ENCODE results near the gene TPM1.

TPM1 gene

DNA sequence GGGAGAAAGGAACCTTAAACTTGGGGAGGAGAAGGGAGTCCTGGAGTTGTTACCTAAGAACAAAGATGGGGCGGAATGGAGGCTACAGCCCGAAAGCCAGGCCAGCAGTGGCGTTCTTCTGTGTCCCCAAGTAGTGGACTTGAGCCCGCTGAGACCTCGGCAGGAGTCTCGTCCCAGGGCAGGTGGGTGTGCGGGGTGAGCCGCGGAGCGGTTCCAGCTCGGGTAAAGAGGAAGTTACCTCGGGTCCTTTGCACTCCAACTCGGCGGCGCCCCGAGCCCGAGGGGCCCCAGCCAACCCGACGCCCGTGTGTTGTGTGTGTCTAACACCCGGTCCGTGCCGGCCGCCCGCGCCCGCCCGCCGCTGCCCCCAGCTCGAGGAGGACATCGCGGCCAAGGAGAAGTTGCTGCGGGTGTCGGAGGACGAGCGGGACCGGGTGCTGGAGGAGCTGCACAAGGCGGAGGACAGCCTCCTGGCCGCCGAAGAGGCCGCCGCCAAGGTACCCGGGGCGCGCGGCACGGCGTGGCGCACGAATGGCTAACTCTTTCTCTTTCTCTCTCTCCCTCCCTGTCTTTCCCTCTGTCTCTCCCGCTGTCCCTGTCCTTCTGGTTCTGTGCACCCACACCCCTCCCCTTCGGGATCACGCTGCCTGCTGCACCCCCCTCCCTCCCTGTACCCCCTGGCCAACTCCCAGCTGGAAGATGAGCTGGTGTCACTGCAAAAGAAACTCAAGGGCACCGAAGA, 959 bp downstream of the TPM1 start:
- peak in 1 of 2 experiments; percentile 4 for DNase-seq

DNA sequence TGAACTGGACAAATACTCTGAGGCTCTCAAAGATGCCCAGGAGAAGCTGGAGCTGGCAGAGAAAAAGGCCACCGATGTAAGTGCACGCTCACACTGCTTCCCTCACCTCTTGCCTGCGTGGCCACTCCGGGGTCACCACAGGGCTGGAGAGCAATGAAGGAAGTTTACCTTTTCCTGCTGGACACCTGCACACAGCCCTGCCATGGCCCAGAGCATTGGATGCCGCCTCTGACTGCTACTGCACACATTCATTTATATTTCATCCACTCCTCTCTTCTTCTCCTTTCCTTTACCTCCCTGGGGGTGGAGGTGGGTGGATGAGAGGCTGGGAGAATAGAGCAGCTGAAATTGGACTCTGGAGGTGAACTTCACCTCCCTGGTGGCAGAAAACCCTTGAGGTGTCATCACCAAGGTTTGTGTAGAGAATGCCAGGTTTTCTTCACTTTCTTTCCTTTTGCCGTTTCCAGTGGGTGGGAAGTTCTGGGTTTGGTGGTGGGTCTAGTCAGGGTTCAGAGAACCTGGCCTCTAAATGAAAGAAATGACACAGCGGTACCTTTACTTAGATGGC, 1.6 kb downstream of the TPM1 start:
- DNase-seq = no peak

DNA sequence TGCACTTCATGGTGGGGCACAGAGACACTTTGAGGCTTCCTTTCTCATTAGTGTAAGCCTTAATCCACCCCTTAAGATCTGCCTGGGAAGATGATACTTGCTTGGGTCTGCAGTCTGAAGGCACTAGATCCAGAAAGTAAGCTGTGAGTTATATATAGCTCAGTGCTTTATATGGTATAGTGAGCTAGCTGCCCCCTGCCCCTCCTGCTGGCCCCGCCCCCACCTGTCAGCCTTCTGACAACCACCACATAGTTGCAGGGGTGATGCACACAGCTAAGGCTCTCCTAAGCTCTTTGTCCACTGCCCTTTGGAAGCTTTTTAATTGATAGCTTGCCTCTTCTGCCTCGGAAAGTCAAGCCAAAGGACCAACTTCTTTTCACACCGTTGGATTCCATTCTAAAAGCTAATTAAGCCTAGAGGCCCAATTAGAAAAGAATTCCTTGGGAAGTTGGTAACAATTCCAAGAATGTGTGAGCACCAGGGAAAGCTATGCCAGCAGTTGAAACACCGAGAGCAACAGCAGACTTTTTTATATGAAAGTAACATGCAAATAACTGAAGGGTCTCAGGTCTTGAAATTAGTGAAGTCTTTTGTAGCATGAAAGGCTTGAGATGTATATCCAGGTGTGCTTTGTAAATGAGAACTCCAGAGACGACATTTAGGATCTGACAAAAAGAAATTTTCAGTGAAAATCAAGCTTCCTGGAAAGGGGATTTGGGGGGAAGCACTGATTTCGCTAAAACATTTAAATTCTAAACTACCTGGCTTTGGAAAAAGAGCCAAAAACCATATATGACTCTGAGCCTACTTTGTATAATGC, 2.3 kb downstream of the TPM1 start:
- DNase-seq = no peak

DNA sequence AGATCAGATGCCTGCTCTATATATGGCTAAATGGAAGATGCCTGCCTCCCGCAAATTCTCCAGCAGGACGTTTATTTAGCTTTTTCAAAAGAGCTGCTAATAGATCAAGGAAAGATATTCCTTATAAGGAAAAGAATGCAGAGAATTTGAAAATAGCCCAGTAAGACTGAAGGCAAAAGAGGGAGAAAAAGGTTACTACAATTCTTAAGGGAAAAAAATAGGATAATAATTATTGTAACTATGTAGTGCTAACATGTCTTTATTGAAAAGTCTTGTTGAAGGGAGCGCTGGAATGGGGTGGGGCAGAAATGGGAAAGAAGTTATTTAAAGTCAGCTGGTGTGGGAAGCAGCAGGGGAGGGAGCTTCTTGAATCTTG, 2.9 kb downstream of the TPM1 start:
- no peak for DNase-seq

DNA sequence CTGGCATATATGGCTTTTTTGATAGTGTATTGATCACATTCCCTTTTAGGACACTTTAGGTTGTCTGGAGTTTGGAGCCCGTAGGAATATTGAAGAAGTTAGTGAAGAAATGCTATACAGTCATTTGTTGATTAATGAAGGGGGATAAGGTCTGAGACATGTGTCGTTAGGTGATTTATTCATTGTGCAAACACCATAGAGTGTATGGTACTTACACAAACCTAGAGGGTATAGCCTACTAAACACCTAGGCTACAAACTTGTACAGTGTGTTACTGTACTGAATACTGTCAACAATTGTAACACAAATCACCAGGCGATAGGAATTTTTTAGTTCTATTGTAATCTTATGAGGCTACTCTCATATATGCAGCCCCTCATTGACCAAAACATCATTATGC, 3.3 kb downstream of the TPM1 start:
- no peak for DNase-seq

DNA sequence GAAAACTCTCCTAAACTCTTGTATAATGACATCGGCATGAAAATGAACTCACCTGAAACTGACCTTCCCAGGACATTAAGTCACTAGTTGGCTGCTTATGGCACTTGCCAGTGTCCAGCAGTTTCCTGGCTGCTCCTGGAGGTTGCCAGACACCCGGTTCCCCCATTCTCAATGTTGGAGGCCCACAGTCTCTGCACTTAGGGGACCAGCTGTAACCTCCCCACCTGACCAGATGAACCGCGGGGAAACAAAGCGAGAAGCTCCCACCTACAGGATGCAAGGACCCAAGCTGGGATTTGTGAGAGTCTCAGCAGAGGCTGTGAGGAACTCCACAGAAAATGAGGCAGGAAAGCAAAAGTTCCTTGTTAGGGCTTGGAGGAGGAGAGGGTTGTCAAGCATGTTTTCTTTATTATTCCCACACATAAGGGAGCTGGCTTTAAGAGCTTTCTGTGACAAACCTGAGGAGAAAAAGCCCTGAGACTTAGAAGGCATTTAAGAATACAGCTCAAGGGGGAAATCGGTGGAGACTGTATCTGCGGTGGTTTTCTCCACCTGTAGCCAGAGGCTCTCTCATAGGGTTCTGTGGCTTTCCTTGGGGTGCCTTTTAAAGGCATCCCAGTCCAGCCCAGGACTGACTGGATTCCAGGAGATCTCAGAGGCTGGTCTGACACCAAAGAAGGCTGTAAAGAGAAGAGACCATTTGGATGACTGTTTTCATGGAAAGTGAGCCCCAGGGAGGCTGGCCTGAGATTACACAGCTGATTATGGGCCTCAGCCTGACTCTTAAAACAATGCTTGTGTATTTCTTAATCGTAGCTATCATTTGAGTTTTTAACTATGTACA, 4.6 kb downstream of the TPM1 start:
- DNase-seq = no peak

DNA sequence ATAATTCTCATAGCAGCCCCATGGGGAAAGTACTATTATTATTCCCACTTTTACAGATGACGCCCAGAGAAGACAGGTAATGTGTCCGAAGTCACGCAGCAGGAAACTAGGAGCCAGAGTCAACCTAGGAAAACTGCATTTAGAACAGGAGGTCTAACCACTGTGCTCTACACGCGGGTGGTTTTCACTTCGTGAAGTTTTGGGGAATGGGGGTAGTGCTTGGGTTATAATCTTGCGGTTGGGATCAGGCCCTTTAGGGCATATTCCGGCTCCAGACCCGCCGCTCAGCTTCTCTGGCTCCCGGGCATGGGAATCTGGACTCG, 5.2 kb downstream of the TPM1 start:
- no peak for DNase-seq

DNA sequence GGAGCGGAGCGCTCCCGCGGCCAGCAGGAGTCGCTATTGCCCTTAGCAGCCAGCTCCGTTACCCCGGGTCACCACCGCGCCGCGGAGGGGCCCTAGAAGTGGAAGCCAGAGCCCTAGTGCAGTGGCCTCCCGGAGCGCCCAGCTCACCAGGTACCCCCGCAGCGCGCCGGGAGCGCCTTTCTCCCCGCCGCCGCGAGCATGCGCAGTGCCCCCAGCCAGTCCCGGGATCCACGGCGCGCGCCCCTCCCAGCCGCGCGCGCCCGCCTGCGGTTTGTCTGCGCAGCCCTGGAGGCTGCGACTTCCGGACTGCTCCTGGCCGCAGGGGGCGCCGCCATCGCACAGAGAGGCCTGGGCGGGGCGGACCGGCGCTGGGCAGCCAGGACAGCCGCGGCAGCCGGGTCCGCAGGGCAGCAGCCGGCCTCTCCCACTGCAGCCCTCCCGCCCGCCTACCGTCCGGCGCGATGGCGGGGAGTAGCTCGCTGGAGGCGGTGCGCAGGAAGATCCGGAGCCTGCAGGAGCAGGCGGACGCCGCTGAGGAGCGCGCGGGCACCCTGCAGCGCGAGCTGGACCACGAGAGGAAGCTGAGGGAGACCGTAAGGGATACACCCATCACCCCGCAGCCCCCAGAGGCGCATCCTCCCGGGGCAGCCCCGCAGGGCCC, 5.7 kb downstream of the TPM1 start:
- peak; percentile 78 to 86 for DNase-seq

DNA sequence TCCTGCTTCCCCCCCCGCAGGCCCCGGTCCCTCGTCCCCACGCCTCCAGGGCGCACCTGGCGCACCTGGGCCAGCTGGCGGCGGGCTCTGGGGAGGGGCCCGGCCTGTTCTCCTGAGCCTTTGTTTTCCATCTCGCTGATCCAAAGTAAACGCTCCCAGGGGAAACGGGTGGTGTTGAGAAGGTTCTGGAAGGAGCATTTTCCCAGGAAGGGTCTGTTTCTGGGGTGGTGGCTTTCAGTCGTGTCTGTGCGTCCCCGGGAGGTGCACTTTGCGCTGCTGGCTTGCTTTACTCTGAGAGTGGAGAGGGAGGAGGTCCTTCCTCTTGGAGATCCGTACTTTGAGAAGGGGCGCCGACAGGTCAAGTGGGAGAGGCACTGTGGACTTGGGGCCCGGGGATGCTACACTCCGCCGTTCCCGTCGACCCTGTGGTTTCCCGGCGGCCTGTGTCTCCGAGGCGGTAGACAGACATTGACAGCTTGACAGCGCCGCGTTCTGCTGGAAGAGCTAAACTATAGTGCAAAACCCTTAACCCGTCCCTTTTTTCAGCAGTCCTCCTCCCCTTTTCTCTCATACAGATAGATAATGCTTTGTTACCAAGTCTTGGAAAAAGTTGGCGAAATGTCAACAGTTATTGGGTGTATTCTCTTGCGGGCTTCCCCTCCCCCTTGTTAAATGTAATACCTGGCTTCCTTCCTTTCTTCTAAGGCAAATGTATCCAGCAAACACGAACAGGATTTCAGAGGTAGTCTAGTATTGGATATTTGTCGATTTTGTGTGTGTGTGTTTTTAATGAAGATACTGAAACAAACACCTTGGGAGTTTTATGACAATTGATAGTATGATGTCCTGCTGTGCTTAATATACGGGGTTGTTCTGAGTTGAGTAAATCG, 6.5 kb downstream of the TPM1 start:
- DNase-seq = peak; percentile 14 to 28

DNA sequence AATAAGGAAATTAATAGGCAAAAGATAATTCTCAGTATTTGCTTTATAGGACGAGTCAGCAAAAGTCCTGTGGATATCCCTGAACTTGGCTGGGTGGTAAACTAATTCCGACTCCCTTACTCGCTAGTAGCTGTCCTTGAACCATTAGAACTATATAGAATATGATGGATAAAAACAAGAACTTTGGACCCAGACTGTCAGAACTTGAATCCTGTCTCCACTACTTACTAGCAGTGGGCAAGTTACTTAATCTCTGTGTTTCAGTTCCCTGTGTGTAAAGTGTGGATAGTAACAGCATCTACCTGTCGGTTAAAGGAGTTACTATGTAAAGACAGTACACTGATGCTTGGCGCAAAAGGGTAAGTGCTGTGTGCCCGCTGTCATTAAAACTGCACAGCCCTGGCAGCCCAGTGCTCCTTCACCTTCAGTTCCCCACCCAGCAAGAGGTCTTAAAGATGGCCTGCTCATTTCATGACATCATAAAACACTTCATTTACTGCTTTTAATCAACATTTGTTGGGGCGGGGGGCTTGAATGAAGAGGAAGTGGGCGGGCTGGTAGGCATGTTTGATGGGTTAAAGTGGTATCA, 7.3 kb downstream of the TPM1 start:
- DNase-seq = no peak

DNA sequence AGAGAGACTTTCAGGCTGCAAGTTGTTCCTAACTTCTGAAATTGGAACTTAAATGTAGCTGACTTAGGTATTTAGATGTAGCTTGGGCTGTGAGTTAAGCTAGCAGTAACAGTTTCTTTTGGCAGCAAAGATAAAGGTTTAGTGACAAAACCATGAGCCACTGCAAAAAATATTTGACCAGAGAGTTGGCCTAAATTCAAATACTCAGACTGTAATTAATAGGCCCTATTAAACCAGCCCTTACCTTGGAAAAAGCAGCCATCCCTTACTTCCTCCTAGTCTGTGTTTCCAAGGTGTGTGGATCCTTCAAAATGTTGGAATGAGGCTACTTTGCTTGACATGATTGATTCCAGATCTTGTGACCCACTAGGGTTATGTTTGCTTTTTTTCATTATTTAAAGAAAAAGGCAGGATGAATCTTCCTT, 8.2 kb downstream of the TPM1 start:
- no peak for DNase-seq

DNA sequence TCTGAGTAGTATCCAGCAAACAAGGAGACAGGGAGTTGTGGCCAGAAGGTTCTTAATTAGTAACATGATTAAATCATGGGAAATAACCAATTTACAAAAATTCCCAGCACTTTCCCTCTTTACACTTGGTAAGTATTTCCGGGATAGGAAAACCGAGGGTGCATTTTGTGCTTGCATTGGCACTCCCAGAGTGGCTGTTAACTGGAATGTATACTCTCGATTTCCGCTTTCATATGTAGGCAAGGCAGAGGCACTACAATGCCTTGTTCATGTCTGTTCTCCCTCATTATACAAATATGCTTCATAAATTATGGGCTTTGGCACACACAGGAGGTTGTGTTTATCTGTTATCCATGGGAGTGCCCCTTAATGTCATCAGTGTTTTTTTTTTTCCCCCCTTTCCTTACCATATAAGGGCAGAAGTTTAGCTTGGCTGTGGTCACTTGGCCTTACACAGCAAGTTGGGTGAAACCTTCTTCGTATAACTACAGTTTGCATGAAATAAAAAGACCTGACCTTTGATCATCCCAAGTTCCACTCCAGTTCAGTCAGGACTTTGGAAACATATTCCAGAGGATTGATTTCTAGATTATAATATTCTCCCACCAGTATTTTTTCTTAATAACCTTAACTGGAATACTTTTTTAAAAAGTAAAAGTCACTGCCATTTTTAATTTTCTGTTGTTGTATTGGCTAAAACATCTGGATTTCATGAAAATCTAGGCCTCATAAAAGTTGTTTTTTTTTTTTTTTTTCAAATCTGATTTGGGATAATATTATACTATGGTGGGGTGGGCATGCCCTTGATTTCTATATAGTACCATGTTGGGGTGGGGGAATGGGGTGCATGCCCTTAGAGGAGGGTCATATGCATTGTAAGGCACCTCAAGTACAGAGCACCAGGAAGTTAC, 8.9 kb downstream of the TPM1 start:
- DNase-seq = no peak

DNA sequence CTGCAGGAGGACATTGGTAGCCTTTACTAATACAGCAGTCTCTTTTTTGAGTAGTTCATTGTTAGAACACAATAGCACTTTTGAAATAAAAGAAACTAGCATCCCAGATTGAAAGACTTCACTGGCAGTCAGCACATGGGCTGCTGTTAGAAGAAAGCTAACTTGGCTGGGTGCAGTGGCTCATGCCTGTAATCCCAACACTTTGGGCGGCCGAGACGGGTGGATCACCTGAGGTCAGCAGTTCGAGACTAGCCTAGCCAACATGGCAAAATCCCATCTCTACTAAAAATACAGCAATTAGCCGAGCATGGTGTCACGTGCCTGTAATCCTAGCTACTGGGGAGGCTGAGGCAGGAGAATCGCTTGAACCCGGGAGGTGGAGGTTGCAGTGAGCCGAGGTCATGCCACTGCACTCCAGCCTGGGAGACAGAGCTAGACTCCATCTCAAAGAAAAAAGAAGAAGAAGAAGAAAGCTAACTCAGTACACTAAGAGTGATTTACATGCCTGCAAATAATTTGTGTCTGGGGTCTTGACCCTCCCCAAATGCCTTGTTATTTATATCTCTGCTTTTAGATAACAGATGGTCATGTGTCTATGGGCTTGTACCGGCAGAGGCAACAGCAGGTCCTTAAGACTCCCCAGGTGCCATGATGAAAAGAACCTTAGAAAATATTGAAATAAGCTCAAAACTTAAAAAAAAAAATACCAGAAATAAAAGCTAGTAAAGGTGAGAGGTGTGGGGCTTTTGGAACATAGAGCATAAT, 9.7 kb downstream of the TPM1 start:
- DNase-seq = no peak

DNA sequence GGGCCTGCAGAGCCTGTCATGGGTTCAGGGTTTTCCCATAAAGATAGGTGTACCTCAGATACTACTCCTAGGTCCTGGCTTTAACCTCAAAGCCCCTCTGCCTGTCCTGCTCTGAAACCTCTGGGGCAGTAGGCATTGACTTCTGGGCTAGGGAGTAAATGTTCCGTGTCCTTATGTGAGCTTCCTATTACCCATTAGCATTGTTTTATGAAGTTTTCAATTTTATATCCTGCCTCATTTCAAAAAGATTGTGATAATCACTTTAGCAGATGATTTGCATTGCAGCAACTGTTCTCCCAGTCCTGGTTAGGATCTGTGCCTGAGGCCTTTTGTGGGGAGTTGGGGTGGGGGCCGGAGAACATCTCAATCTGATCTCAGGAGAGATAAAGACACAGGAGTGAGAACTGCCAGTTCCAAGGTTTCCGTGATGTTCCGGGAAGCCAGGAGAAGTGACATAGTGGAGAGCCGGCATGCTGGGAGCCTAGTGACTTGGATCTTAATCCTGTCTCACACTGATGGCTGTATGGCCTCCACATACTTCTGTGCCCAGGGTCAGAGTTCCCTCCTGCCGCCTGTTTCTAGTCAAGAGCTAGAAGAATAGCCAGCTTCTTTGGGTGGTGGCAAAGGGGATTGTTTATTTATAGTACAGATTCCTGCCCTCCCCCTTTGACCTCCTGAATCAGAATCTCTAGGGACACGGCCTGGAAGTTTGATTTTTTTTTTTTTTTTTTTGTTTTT, 10.6 kb downstream of the TPM1 start:
- no peak for DNase-seq

DNA sequence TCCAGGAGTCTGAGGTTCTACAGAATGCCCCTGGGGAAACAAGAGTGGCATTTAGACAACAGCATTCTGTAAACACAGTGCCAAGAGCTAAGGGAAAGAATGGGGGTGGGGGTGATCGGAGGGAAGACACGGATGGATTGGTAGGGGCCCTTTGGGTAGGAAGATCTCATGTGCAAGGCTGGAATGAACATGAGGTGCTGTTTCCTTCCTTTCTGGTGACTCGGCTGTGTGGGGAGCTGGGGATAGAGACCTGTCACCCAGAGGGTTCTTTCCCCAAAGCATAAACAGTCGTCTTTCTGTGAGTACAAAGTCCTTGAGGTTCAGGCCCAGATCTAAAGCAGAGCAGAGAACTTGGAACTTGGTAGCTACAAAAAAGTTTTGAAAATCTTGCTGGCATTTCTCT, 11.7 kb downstream of the TPM1 start:
- DNase-seq = no peak

DNA sequence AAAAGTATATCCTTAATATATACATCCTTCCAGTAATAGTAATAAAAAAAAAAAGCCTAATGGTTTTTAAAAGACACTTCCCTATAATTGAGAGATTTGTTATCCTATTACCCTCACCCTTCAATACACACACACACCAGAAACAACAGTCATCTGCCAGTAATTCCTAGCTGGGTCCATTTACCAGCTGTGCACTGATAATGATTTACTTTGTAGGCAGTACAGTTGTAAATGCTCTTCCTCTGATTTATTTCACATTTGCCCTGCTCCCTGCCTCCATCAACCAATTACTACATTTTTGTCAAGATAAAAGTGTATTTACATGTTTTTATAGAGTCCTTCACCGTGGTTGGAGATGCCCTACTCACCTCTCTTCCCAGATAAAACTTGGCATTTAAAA, 12.4 kb downstream of the TPM1 start:
- no peak for DNase-seq

DNA sequence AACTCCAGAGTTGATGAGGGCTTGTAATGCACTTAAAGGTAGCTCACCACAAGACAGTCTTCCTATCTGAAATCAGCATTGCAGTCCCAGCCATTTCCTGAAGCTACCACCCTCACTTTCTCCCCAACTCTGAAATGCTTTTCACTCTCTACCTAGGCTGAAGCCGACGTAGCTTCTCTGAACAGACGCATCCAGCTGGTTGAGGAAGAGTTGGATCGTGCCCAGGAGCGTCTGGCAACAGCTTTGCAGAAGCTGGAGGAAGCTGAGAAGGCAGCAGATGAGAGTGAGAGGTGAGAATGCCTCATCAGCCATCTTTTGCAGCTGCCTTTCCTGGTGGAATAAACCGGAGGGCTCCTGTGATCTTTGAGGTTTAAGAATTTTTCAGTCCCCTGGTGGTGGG, 14.3 kb downstream of the TPM1 start:
- DNase-seq = no peak

DNA sequence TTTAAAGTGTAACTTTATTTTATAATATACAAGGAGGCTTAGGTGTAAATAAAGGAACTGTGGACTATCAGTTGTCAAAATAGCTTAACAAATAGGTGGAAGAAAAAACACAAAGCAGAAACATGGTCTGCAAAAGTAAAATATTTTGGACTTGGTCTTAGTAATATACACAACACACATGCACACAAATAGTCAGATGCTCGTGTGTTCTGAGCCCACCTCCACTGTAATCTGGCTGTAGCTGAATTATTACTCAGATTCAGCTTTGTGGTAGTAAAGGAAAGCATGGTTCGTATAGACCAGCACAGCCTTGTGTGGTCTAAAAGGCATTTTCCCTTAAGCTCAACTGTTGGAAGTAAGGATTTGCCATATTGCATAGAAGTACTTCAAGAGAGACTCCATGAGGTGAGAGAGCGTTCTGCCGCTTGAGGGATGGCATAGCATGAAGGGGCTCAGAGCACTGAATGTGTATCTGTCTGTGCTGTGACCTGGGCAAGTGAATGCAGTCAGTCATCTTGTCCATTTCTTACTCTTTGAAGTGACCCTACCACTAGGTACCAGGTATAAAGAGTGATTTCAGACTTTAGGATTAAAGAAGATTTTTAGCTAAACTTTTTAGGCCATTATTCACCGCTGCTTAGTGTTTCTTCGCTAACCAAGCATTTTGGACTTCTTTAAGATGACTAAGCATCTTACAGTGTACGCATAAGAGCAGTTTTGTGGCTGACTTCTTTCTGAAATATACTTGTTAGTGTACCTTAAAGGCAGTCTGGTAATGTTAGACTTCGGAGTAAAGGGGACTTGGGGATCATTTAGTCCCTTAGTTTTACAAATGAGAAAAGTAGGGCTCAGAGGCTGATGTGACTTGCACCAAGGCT, 15.2 kb downstream of the TPM1 start:
- DNase-seq = no peak

All from stimulated activated CD4-positive, alpha-beta T cell treated with anti-CD3 and anti-CD28 coated beads, Interleukin-4, amount 100 ng/mL, for 4 hours (primary cell).